GM12878 (cell line): ENCODE measurements around the gene OGA. TPM values are rescaled to one million over a fixed set of nuclear protein-coding genes. Genes with fewer than 3 reads are reported as not detected.

Experiments
- ATAC-seq: fragments of 200-7000 bp; cut with Tn5 transposase; 3 replicates; pipeline ENCODE4 v1.9.1; 2020; ENCODE audit warnings: mild to moderate bottlenecking, moderate library complexity
- BruUV-seq: library from RNA; stranded (reverse); fragments of 400-500 nt; replicated peaks from 2 replicates; lab custom pipeline; 2021; lab: Mats Ljungman, UMichigan
- CTCF ChIA-PET: fragments of 300-600 bp; sonication (Branson Sonifier 250); formaldehyde crosslinking; extraction: SDS; loops from one replicate; lab custom pipeline; 2021; ENCODE audit warnings: inconsistent platforms; lab: Yijun Ruan, JAX
- POLR2A ChIA-PET: fragments of 350-600 bp; formaldehyde crosslinking; extraction: SDS; loops from one replicate; lab custom pipeline; 2021; ENCODE audit warnings: inconsistent platforms; lab: Charles Lee
- RAD21 ChIA-PET: fragments of 300-600 bp; sonication (Branson Sonifier 250); formaldehyde crosslinking; loops from one replicate; lab custom pipeline; 2023; ENCODE audit warnings: antibody characterized with exemption; ENCODE audit not compliant: unreplicated experiment; lab: Charles Lee
- SMC1A ChIA-PET: fragments of 300-600 bp; sonication (Branson Sonifier 250); formaldehyde crosslinking; loops from one replicate; lab custom pipeline; 2023; ENCODE audit not compliant: unreplicated experiment, uncharacterized antibody; lab: Charles Lee
- DNase-seq: peaks from one replicate; pipeline ENCODE4 v3.0.0-alpha.2; 2011; ENCODE audit warnings: low read depth, low spot score
- FAIRE-seq: peaks from 3 replicates; lab custom pipeline; 2011; peaks lifted over from hg19 to GRCh38; lab: Jason Lieb, UNC
- H2AFZ ChIP-seq: 2 replicates; pipeline ENCODE4 v1.6.0; 2011; ENCODE audit warnings: low read depth, low read length, control low read depth; ENCODE audit not compliant: control insufficient read depth
- H3K27ac ChIP-seq: 2 replicates; pipeline ENCODE4 v1.5.1; 2011; ENCODE audit warnings: control low read depth; ENCODE audit not compliant: control insufficient read depth, insufficient read depth
- H3K27me3 ChIP-seq, 2 experiments: replicated peaks in 1 of 2; 2 replicates each; pipeline versions ENCODE4 v1.6.0 to v1.6.1; 2011; ENCODE audit warnings: low read length in 1 of 2; ENCODE audit not compliant: control insufficient read depth in 2 of 2, insufficient read depth in 2 of 2
- H3K36me3 ChIP-seq, 2 experiments: 2 replicates each; pipeline ENCODE4 v1.5.1; 2011; ENCODE audit warnings: low read length in 1 of 2; ENCODE audit not compliant: control insufficient read depth in 2 of 2, insufficient read depth in 2 of 2
- H3K4me1 ChIP-seq: 2 replicates; pipeline ENCODE4 v1.6.1; 2011; ENCODE audit warnings: mild to moderate bottlenecking, low read length, moderate library complexity, mixed read lengths; ENCODE audit not compliant: control insufficient read depth, insufficient read depth
- H3K4me2 ChIP-seq: 2 replicates; pipeline ENCODE4 v1.6.0; 2011; ENCODE audit warnings: control low read depth; ENCODE audit not compliant: control insufficient read depth, insufficient read depth
- H3K4me3 ChIP-seq: fragments of 200-600 bp; sonication (generic); 2 replicates; pipeline ENCODE4 v1.5.1; 2016
- H3K79me2 ChIP-seq: 2 replicates; pipeline ENCODE4 v1.6.0; 2011; ENCODE audit warnings: low read length; ENCODE audit not compliant: control insufficient read depth, insufficient read depth
- H3K9ac ChIP-seq: 2 replicates; pipeline ENCODE4 v1.8.0; 2011; ENCODE audit warnings: low read length, control low read depth, mixed read lengths; ENCODE audit not compliant: control insufficient read depth, insufficient read depth
- H3K9me3 ChIP-seq: replicated peaks from 3 replicates; pipeline ENCODE4 v1.5.1; 2011; ENCODE audit warnings: mild to moderate bottlenecking, low read length; ENCODE audit not compliant: control insufficient read depth, insufficient read depth
- H4K20me1 ChIP-seq: 2 replicates; pipeline ENCODE4 v1.6.0; 2011; ENCODE audit not compliant: control insufficient read depth, insufficient read depth
- ATF2 ChIP-seq: IDR thresholded peaks from 2 replicates; pipeline ENCODE4 v1.6.1; 2012; ENCODE audit warnings: low read length, inconsistent platforms
- CBX5 ChIP-seq: sonication (generic); IDR thresholded peaks from 2 replicates; pipeline ENCODE4 v1.6.1; 2016; ENCODE audit warnings: low read depth, moderate library complexity, mild to moderate bottlenecking, inconsistent platforms
- ETV6 ChIP-seq, 2 experiments: fragments of 450-650 bp in 1 of 2; IDR thresholded peaks in 1 of 2; conservative IDR thresholded peaks in 1 of 2; 2 replicates each; pipeline ENCODE4 v1.6.1; 2014; ENCODE audit warnings: antibody characterized with exemption in 1 of 2, borderline replicate concordance in 1 of 2, low read depth in 1 of 2, mild to moderate bottlenecking in 1 of 2, moderate library complexity in 1 of 2
- JUNB ChIP-seq: IDR thresholded peaks from 2 replicates; pipeline ENCODE4 v1.6.1; 2016; ENCODE audit warnings: antibody characterized with exemption, mild to moderate bottlenecking
- RCOR1 ChIP-seq: conservative IDR thresholded peaks from 2 replicates; pipeline ENCODE4 v1.6.1; 2012; ENCODE audit warnings: low read depth, low read length, improper control_type of control experiment
- TCF3 ChIP-seq: IDR thresholded peaks from 2 replicates; pipeline ENCODE4 v1.6.1; 2012; ENCODE audit warnings: low read depth, mild to moderate bottlenecking, low read length, borderline replicate concordance; ENCODE audit not compliant: insufficient read depth
- ZNF207 ChIP-seq: fragments of 450-650 bp; IDR thresholded peaks from 2 replicates; pipeline ENCODE4 v1.6.1; 2014; ENCODE audit warnings: antibody characterized with exemption, mild to moderate bottlenecking, borderline replicate concordance
- ZNF384 ChIP-seq: IDR thresholded peaks from 2 replicates; pipeline ENCODE4 v1.6.1; 2012; ENCODE audit warnings: low read depth, mild to moderate bottlenecking, low read length, improper control_type of control experiment, borderline replicate concordance
- WGBS: methylation state at CpG from one replicate; pipeline ENCODE4 v1.1.6; 2016; ENCODE audit warnings: low lambda C conversion rate; ENCODE audit not compliant: insufficient replicate concordance, insufficient coverage; ENCODE audit errors: missing lambda C conversion rate; 5-methylcytosine and 5-hydroxymethylcytosine counted together
- in situ Hi-C: fragments of 300-500 bp; cut with MboI; formaldehyde crosslinking; loops from 9 replicates; pipeline ENCODE4 v1.14.3; 2018; ENCODE audit warnings: mixed read lengths
- intact Hi-C: fragments of 100-400 bp; cut with micrococcal nuclease; formaldehyde crosslinking; loops from one replicate; pipeline ENCODE4 v1.14.2; 2022; ENCODE audit not compliant: unreplicated experiment
- polyA plus RNA-seq, 11 experiments: library from polyadenylated mRNA; depleted of rRNA in 4 of 11; unstranded in 6 of 11; stranded (reverse) in 5 of 11; fragments of >200 nt; fragmentation: Nextera tagmentation in 4 of 11; fragmentation: Illumina TruSeq in 1 of 11; extraction: Ambion mirVana in 4 of 11; extraction: Trizol in 1 of 11; gene quantifications; 1 replicate in 1 of 11; 2 replicates in 10 of 11; pipeline versions ENCODE4 v1.2.1 to v1.2.3, GENCODE V29; 2011 to 2016; ENCODE audit warnings: inconsistent platforms in 2 of 11, missing spikeins in 2 of 11, low read depth in 1 of 11
- total RNA-seq, 4 experiments: library from RNA; depleted of rRNA in 3 of 4; stranded (reverse); fragments of >200 nt in 3 of 4; fragmentation: Illumina TruSeq in 1 of 4; extraction: Trizol in 1 of 4; gene quantifications; 2 replicates each; pipeline versions ENCODE4 v1.2.1 to v1.2.3, GENCODE V29; 2013 to 2021
- TF ChIP-seq, protein P1 (sequence below): fragments of 450-650 bp; IDR thresholded peaks from 2 replicates; pipeline ENCODE4 v1.6.1; 2017; ENCODE audit warnings: mild to moderate bottlenecking, moderate library complexity
- TF ChIP-seq, protein P2 (sequence below), 3 experiments: IDR thresholded peaks in 2 of 3; conservative IDR thresholded peaks in 1 of 3; 2 replicates each; pipeline ENCODE4 v1.5.1; 2011; ENCODE audit warnings: low read depth in 3 of 3, low read length in 3 of 3, mild to moderate bottlenecking in 3 of 3, control low read depth in 2 of 3, moderate library complexity in 2 of 3, inconsistent platforms in 1 of 3, mixed read lengths in 1 of 3; ENCODE audit not compliant: control insufficient read depth in 2 of 3, insufficient read depth in 1 of 3; ENCODE audit errors: extremely low read depth in 1 of 3

Gene OGA
- total and polyA plus RNA-seq, 10 of the 15 experiments (the other 5 are each of a cell fraction or from before 2014, with no cell fraction given): 23.0 to 145 (median 85.2) TPM

DNA sequence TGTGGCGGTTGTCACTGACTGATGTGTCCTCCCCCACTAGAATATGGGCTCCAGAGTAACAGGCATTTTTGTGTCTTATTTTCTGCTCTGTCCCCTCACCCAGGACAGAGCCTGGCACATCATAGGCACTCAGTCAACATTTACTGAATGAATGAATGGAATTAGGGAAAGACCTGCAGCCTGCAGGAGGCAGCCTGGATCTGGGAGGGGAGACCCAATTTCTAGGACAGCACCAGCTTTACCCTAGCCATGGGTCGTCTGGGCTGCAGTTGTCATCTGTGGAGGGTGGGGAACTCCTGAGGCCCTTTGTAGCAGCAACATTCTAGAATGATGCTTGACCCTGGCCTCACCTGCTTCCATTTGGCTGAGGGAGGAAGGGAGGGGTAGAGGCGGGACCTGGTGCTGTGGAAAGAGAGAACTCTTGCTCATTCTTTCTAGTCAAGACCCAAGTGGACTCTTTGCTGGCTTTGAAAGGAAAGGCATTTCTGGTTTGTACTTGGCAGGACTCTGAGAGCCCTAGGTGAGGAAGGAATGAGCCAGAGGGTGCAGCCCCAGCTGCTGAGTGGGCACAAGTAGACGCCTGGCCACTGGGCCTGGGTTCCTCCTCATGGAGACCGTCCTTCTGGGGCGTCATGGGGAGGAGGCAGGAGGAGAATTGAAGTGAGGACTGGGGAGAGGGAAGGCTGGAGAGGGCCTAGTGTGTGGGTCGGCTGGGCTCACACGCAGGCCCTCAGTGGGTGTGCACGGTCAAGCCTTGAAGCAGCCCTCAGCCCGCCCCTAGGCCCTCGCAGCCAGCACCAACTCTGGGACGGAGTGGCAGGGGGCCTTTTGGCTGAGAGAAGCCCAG is 51.3 kb downstream of the OGA start:
- Histone ChIP-seq H3K9me3 (no peaks in the 10 kb centered on the region), H3K4me3 (no peak overlapping the region), H4K20me1 (no peaks in the 10 kb centered on the region), H3K27ac (no peak overlapping the region), H3K4me2 (no peak overlapping the region), H3K36me3 (no peaks in the 10 kb centered on the region), H2AFZ (no peak overlapping the region), H3K27me3 (peaks cover 0 to 3% of the 10 kb centered on the region in 2 experiments; a peak in 3 of 4 replicates), H3K79me2 (no peaks in the 10 kb centered on the region), H3K9ac (no peak overlapping the region), H3K4me1 (no peaks in the 10 kb centered on the region)
- TF ChIP-seq ZNF207 (no peak), CBX5 (no peak), ETV6 (conservative IDR thresholded peaks at IDR 0.05 in 1 of 2, IDR thresholded peaks at IDR 0.05 in 1 of 2; ENCODE audit: borderline replicate concordance in 1 of 2, low read depth in 1 of 2) (no peak), TCF3 (no peak), ATF2 (no peak), RCOR1 (no peak), JUNB (no peak), ZNF384 (no peak)
- TF ChIP-seq, protein P1, sequence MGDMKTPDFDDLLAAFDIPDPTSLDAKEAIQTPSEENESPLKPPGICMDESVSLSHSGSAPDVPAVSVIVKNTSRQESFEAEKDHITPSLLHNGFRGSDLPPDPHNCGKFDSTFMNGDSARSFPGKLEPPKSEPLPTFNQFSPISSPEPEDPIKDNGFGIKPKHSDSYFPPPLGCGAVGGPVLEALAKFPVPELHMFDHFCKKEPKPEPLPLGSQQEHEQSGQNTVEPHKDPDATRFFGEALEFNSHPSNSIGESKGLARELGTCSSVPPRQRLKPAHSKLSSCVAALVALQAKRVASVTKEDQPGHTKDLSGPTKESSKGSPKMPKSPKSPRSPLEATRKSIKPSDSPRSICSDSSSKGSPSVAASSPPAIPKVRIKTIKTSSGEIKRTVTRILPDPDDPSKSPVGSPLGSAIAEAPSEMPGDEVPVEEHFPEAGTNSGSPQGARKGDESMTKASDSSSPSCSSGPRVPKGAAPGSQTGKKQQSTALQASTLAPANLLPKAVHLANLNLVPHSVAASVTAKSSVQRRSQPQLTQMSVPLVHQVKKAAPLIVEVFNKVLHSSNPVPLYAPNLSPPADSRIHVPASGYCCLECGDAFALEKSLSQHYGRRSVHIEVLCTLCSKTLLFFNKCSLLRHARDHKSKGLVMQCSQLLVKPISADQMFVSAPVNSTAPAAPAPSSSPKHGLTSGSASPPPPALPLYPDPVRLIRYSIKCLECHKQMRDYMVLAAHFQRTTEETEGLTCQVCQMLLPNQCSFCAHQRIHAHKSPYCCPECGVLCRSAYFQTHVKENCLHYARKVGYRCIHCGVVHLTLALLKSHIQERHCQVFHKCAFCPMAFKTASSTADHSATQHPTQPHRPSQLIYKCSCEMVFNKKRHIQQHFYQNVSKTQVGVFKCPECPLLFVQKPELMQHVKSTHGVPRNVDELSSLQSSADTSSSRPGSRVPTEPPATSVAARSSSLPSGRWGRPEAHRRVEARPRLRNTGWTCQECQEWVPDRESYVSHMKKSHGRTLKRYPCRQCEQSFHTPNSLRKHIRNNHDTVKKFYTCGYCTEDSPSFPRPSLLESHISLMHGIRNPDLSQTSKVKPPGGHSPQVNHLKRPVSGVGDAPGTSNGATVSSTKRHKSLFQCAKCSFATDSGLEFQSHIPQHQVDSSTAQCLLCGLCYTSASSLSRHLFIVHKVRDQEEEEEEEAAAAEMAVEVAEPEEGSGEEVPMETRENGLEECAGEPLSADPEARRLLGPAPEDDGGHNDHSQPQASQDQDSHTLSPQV: no peak
- TF ChIP-seq, protein P2, sequence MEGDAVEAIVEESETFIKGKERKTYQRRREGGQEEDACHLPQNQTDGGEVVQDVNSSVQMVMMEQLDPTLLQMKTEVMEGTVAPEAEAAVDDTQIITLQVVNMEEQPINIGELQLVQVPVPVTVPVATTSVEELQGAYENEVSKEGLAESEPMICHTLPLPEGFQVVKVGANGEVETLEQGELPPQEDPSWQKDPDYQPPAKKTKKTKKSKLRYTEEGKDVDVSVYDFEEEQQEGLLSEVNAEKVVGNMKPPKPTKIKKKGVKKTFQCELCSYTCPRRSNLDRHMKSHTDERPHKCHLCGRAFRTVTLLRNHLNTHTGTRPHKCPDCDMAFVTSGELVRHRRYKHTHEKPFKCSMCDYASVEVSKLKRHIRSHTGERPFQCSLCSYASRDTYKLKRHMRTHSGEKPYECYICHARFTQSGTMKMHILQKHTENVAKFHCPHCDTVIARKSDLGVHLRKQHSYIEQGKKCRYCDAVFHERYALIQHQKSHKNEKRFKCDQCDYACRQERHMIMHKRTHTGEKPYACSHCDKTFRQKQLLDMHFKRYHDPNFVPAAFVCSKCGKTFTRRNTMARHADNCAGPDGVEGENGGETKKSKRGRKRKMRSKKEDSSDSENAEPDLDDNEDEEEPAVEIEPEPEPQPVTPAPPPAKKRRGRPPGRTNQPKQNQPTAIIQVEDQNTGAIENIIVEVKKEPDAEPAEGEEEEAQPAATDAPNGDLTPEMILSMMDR (IDR thresholded peaks at IDR 0.05 in 2 of 3, conservative IDR thresholded peaks at IDR 0.05 in 1 of 3; ENCODE audit: control insufficient read depth in 2 of 3, extremely low read depth in 1 of 3, insufficient read depth in 1 of 3, low read depth in 3 of 3, low read length in 3 of 3): no peak
- ChIA-PET CTCF (interaction anchor here (0.5 to 1.9 kb wide), 3 partner anchors 11 to 598 kb away, joined by 3 to 7 read pairs (median 4); no protein-coding TSS in a partner anchor), SMC1A (interaction anchor here (0.7 kb wide), 1 partner anchor 311 kb away, joined by 3 read pairs; no protein-coding TSS in a partner anchor), POLR2A (interaction anchor here (0.6 to 0.7 kb wide), 2 partner anchors 331 to 968 kb away, joined by 3 read pairs; no protein-coding TSS in a partner anchor), RAD21 (interaction anchor here (0.6 kb wide), 1 partner anchor 750 kb away, joined by 4 read pairs; no protein-coding TSS in a partner anchor)
- ATAC-seq (no peak), DNase-seq (no peak), FAIRE-seq (no peak)
- BruUV-seq: no TSS peak
- 47% methylated on average over 12 of the region's 12 CpGs for WGBS
- in situ Hi-C loops: no loop called here
- intact Hi-C loops: no loop called here
